GM18907 (cell line): ENCODE measurements around the gene ABCG8.

ENCODE experiments used
- ATAC-seq: cut with Tn5 transposase; IDR thresholded peaks from one replicate; pipeline ENCODE4 v1.9.1; 2021; ENCODE audit warnings: mild to moderate bottlenecking, moderate library complexity; ENCODE audit not compliant: unreplicated experiment

ABCG8 gene

GRCh38 chr2:43838560-43839267, at the start of gene ABCG8, which contains the start of gene ABCG5:
ABCG8 (plus strand) TSS chr2:43838971; CDS start chr2:43839054, 83 bp downstream.
ABCG5 (minus strand) TSS chr2:43838839; CDS start chr2:43838679, 160 bp downstream.
- ATAC-seq: no peak

DNA sequence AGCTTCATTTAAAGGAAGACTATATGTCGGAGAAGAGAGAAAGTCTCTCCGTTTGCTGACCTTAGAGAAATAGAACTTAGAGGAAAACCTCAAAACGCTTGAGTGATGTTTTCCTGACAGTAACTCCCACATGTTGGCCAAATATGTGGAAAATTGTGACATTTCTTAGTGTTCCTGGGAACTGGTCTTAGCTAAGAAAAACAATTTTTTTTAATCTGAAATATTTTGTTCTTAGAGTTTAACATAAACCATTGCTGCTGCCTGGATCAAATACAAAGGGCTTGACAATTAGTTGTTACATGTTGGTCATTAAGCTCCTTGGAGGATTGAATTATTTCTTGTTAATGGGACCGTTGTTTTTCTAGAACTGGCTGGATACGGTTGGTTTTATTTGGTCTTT, 48.6 kb upstream of the ABCG8 start:
- no peak for ATAC-seq

DNA sequence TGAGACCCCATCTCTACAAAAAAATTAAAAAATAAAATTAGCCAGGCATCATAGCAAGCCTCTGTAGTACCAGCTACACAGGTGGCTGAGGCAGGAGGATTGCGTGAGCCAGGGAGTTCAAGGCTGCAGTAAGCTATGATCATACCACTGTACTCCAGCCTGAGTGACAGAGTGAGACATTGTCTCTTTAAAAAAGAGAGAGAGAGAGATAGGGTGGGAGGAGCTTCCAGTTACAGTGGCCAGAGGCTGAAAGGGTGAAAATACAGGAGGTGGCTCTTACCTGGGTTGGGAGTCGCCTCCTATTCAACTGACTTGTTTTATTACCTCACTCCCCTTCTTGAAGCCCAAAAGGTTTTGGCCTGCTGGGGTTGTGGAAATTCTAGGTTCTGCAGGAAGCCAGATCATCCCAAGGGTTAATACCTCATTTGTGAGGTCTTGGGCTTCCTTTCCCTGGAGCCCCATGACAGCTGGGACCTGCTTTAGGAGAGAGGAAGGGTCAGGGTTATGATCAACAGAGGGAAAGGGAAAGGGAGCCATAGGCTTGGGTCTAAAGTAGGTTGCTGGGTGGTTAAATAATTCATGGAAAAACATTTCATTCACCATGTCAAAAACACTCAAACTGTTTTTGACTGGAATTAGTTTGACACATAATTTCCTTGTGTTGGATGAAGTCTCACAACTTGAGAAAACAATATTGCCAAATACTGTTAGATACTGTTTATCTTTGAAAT, 47.6 kb upstream of the ABCG8 start:
- no peak for ATAC-seq

DNA sequence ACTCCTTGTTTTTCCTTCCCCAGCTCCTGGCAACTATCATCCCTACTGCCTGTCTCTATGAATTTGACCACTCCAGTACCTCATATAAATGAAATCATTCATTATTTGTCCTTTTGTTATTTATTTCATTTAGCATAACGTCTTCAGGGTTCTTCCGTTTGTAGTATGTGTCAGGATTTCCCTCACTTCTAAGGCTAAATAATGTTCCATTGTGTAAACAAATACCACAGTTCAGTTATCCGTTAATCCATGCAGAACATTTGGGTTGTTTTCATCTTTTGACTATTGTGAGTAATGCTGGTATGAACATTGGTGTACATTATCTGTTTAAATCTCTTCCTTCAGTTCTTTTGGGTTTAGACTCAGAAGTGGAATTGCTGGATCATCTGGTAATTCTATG, 46.1 kb upstream of the ABCG8 start:
- ATAC-seq: peak; percentile 74

DNA sequence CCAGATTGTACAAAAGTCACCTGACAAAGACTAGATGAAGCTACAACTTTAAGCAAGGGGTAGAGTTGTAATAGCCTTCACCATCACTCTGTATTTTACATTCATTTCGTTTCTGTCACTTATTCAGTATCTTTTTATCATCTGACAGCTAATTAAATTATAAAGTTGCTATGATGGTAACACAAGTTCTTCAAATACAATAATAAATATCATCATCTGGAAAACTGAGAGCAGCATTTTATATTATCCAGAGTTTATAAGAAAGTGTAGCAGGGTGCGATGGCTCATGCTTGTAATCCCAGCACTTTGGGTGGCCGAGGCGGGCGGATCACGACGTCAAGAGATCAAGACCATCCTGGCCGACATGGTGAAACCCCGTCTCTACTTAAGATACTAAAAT, 43.8 kb upstream of the ABCG8 start:
- no peak for ATAC-seq

DNA sequence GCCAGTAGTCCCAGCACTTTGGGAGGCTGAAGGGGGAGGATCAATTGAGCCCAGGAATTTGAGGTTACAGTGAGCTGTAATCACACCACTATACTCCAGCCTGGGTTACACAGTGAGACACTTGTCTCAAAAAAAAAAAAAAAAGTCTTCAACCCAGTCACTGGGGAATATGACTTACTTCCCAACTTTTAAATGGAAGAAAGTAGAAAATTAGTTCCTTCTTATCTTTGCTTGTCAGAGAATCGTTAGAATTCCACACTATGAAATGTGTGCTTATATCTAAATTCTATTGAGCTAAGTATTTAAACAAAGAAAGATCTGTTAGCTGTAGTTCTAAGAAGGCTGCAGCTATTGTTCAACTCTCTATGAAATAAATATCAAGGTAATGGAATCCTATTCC, 42.6 kb upstream of the ABCG8 start:
- ATAC-seq: no peak

- ATAC-seq: no peak
Measured at GRCh38 chr2:43798300-43798699, 40.5 kb upstream of the ABCG8 start.

DNA sequence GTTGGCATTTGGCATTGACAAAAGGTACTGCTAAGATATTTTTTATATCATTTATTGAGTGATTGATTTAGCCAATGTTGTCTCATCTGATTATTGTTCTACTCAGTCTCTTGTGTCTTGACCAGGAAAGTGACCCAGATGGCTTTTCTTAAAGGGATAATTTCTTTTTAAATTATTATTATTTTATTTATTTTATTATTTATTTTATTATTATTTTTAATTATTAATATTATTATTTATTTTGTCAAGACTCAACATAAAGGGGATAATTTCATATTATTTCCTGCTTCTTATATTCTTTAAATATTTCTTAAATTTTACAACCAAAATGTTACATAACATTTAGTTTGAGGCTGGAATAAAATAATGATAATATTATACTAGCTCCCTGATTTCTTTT, 37.9 kb upstream of the ABCG8 start:
- no peak for ATAC-seq

- no peak for ATAC-seq
Measured at GRCh38 chr2:43802135-43802534, 36.6 kb upstream of the ABCG8 start.

DNA sequence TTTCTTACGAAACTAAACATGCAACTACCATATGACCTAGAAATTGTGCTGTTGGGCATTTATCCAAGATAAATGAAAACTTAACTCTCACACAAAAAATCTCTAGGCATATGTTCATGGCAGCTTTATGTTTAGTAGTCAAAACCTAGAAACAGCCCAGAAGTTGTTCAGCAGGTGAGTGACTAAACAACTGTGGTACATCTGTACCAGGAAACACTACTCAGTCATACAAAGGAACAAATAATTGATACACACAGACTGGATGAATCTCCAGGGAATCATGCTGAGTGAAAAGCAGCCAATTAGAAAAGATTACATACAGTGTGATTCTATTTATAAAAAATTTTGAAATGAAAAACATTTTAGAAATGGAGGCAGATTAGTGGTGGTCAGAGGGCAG, 35.7 kb upstream of the ABCG8 start:
- ATAC-seq: no peak

DNA sequence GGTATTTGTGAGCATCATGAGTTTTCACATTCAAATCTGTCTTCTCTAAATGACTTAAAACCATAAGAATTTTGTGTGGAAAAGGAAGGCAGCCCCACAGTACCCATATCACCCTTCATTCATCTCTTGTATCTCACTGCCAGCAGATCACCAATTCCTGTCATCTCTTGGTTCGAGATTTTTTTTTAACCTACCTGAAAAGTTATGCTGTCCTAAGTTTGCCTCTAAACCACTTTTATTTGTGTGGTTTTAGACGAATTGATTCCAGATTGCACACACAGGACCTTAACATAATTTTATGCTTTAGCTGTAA, 32.1 kb upstream of the ABCG8 start:
- ATAC-seq: no peak

DNA sequence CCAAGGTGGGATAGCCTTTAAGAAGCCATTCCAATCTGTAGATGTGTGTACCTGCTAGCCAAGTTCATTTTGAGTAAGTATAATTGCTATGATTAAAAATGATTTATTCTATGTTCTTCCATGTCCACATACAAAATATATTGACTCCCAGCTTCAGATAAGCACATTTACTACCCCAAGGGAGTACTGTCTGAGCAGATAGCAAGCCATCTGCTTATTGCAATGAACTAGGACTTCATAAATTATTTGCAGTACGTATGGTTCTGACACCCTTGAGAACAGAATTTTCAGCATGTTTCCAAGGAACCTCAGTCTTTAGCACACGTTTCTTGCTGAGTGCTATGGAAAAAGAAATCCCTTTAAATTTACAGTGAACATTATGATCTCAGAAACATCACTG, 28.3 kb upstream of the ABCG8 start:
- ATAC-seq: no peak

DNA sequence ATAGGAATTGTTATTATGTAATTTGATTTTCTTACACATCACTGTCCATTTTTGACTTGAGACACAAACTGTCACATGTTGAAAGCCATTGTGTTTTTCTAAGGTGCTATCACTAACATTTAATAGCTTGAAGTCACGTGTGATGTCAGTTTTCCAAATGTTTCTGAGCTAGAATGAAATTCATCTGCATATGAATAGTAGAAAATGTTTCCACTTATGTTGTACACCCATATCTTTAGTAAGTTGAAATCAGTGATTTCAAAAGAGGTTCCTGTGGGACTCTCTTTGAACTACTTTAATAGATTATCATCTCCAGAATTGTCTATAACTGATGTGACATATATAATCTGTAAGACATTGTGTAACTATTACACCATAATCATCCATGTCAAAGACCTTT, 27.9 kb upstream of the ABCG8 start:
- ATAC-seq: no peak

DNA sequence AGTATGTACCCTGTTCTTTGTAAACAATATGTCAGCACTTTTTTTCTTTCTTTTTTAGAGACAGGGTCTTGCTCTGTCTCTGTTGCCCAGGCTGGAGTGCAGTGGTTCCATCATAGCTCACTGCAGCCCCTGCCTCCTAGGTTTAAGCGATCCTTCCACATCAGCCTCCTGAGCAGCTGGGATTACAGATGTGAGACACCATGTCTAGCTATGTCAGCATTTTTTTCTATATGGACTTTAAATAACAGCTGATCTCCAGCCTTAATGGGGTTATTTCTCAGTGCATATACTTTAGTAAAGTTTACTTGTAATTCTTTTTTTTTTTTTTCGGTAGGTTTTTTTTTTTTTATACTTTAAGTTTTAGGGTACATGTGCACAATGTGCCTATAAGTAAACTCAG, 26.8 kb upstream of the ABCG8 start:
- no peak for ATAC-seq

- no peak for ATAC-seq
Measured at GRCh38 chr2:43812947-43813346, 25.8 kb upstream of the ABCG8 start.

GRCh38 chr2:43814711-43815110, 24.1 kb upstream of the ABCG8 start:
- no peak for ATAC-seq

DNA sequence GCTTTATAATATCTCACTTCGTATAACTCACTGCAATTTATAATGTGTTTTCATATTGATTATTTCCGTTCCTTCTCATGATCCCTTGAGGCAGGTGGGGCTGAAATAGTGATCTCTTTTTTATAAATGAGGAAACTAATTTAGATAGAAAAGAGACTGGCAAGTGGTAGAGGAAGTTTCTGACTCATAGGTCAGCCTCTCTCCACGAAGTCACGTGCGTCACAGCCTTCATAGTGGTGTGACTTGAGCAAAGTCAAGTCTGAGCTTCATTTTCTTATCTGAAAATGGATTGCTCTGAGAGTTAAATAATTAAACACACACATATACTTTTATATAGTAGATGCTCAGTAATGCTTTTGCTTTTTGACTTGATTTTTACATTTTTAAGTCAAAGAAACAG, 20.0 kb upstream of the ABCG8 start:
- no peak for ATAC-seq

DNA sequence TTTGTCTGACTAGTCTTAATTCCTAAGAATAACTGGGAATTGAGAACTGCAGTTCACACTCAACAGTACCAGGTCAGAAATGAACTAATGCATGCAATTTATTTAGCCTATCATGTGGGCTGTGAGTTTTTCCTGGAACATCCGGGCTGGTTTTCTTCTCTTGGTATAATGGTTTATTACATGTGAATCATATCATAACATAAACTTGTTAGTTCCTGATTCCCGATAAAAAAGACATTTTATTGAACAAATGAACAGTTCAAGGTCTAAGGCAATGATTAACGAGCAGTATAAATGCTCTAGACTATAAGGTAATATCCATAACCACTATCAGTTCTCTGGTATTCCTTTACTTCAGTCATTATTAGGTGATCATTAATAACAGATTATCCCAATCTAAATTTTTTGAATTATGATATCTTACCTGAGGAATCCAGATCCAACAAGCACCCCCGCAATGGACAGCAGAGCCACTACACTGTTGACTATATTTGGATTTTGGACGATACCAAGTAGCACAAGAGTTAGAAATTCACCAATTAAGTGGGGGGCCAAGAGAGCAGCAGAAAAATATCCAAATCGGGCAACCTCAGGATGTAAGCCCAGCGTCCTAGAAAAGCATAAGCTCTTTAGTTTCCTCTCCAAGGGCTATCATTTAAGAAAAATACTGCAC, 19.1 kb upstream of the ABCG8 start:
- ATAC-seq: no peak

- no peak for ATAC-seq
Measured at GRCh38 chr2:43822839-43823238, 15.9 kb upstream of the ABCG8 start.

DNA sequence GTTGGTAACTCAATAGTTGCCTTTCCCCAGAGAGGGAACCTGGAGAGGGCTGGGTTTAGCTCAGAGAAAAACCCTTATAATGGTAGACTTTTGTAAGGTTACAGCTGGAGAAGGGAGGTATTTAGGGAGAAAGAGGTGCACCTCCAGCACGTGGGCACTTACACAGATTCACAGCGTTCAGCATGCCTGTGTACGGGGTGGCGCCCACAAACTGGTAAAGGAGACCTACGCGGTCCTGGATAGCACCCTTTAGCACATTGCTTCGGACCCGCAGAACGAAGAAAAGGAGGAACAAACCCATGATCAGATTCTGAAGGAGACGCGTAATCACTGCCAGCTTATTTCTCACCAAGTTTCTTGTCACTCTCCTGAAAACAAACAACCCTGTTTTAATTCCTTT, 15.0 kb upstream of the ABCG8 start:
- ATAC-seq: no peak

DNA sequence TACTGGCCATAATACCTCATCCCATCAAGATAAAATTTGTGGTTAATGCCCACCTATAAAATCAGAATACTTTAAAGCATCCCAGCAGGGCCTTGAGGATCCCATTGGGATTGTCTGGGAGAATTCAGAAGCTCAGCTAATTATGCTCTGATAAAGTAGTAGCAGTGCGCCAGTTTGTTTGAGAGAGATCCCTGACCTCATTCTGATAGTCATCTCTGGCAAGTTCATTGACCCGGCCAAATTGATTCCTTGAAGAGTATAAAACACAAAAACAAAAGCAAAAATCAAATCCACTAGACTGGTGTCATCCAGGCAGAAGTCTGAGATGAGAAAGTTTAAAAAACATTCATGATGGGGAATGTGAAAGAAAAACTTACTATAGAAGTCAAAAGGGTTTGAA, 14.3 kb upstream of the ABCG8 start:
- no peak for ATAC-seq

DNA sequence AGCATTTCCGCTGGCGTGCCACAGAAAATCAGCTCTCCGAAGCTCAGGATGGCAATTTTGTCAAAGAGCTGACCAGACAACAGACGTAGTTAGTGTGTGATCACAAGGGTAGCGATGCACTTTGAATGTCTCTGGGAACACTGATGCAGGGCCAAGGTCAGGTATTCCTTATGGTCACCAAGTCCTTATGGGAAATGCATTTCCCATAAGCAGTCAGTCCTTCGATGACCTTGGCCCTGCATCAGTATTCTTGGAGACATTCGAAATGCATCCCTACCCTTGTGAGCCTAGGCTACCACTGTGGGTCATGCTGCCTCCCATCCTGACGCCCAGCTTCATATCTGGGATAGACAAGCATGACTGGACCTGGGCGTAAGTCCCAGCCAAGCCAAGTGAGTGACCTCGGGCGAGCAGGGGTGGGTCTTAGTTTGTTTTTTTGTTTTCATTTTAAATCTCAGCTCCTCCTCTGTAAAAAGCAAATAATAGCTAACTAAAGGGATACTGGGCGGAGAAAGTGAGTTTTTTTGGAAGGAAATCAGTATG, 13.7 kb upstream of the ABCG8 start:
- ATAC-seq: no peak
